Measurements from ENCODE around the gene SPINK4.

Gene SPINK4

DNA sequence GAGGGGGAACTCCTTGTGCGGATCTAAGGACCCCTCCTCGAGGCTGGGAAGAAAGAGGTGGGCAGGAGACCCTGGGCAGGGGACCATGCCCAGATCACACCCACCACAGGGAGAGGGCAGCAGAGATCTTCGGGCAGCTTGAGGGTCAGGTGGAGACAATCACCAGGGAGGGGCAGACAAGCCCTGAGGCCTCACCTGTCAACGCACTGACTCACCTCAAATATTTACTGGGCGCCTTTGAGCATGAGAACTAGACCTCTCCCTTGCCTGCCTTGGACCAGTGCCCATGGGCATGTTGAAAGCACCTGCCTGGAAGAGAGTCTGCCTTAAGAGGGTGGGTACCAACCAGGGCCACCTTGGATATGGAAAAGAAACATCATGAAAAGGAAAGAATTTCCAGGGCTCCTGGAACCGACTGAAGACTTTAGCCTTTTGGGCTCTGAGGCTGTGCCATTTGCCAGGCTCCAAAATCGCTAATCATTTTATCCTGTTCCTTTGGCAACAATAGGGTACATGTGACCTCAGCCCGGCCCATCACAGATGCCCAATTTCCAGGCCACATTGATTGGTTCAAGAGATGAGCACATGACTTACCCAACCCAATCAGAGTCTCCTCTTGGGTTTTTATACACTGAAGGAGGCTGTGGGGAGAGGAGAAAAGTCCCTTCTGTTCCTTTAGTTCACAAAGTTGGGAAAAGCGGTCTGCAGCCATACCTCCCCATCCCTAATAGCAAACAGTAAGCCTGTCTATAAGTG is 10.4 kb upstream of the SPINK4 start:
- DNase-seq (ENCODE audit: low read depth) = no peak

DNA sequence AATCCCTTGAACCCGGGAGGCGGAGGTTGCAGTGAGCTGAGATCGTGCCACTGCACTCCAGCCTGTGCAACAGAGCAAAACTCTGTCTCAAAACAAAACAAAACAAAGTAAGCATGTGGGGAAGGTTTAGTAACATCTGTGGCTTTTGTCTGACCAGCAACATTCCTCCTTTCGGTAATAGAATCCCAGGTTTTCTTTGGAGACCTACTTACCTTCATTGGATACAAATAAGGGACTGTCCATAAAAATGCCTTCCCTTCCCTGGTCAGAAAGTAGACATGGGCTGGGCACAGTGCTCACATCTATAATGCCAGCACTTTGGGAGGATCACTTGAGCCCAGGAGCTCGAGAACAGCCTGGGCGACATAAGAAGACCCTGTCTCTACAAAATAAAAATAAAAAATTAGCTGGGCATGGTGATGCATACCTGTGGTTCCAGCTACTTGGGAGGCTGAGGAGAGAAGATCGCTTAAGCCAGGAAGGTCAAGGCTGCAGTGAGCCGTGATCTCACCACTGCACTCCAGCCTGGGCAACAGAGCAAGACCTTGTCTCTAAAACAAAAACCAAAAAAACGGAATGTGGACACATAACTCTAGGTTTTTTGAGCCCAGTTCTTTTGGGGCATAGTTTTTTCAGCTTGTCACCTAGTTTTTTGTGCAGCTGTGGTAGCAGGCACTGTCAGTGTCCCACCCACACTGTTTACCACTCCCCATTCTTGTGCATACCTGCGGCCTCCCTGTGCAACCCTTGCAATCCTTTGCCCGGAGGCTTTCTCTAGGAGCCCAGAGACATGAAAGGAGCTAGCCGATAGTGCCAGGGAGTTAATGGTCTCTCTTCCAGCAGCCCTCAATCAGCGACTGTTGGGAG is 9.0 kb upstream of the SPINK4 start:
- DNase-seq (ENCODE audit: low read depth) = no peak

DNA sequence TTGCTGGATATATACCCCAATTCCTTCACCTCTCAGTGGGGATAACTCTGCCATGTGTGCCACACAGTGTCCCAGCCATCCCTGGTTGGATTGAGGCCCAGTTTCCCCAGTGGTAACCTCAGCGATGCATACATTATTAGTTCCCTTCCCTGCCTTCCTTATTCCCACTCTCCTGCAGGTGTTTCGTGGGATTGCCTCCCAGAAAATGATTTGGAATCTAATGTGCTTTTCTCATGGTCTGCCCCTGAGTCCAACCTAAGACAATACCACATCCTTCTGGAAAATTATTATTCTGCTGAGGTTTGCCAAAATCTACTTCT is 8.4 kb upstream of the SPINK4 start:
- DNase-seq (ENCODE audit: low read depth) = no peak

DNA sequence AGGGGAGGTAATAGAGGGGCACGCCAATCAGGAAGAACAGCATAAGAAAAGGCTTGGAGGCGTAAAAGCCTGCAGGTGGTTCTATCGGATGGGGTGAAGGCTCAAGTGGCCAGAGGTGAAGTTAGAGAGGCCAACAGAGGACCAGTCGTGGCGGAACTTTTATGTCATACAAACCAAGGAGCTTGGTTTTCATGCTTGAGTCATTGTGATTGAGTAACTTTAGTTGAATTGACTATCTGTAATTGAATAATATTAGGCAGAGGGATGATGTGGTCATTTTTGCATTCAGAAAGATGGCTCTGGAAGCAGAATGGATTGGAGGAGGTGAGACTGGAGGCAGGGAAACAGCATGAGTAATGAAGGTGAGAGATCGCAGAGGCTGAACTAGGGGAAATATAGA is 7.2 kb upstream of the SPINK4 start:
- DNase-seq (ENCODE audit: low read depth) = no peak

DNA sequence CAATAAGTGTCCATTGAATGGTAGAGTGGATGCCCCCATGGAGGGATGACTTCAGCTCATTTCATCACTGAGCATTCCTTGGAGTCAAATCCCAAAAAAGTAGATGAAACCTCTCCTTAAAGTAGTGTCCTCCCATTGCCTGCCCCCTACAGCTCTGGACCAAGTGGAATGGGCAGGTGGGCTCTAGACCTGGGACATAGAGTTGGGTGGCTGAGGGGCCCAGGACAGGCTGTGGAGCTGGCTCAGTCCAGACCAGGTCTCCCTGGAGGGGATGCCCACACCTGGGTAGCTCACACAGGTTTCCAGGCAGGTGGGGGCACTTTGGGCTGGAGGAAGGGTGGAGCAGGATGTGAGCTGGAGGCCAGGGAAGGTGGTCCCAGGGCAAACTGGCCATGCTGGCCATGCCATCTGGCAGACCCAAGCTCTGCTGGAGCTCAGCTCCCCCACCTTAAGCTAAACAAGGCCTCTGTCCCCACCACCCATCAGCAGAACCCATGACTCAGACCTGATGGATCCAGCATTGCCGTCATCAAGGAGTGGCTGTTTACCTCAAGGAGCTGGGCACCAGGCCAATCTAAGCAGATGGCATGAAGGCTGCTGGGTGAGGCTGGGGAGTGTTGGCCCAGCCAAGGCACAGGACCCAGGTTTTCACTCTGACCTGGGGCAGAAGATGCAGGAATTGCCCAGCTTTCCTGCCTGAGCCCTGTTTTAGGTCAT is 6.2 kb upstream of the SPINK4 start:
- DNase-seq (ENCODE audit: low read depth) = no peak

DNA sequence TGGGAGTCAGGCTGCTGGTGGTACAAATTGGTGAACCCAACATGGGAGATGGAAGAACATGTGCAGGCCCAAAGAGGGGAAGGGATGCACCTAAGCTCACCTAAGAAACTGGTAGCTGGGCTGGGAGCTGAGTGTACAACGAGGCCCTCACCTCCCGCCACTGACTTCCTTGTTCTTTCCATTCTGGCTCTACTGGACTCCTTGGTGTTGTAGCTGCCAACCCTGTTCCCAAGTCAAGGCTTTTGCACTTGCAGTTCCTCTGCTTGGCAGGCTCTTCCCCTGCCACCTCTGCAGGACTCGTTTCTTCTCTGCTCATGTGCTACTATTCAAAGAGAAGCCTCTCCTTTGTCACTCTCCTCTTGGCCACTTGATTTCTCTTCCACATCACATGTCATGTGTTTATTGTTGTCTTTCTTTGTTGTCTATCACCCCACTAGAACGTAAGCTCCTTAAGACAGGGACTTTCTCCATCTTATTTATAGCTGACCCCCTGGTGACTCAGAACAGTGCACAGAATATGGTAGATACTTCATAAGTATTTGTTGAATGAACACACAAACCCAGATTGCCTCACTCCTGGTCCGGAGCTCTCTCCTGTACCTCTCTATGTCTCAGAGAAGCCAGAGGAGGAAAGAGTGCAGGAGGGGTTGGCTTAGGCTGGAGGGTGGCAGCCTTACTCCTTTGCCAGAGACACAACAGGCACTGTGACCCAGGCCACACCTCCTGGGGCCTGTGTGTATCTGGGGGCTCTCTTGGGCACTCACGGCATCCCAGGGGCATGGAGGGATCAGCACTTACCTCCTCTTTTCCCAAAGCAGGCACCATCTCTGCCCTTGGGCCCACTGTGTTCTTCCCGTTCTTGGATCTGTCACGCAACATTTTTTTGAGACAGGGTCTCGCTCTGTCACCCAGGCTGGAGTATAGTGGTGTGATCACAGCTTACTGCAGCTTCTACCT is 5.2 kb upstream of the SPINK4 start:
- DNase-seq (ENCODE audit: low read depth) = no peak

DNA sequence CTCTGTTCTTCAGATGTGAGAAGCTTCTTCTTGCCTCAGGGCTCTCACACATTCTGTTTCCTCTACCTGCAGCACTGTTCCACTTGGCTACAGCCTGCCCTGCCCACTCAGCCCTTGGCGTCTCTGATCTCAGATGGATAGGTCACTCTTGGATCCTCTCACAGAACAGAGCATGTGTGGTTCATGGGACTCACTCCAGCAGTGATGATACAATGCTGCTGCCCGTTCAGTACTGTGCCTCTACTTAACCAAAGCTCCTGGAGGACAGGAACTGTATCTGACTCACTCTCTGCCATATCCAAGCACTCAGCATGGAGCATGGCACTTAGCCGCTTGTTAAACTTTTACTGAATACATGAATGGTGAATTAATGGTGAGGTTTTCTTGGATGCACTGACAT is 3.4 kb upstream of the SPINK4 start:
- DNase-seq (ENCODE audit: low read depth) = no peak

DNA sequence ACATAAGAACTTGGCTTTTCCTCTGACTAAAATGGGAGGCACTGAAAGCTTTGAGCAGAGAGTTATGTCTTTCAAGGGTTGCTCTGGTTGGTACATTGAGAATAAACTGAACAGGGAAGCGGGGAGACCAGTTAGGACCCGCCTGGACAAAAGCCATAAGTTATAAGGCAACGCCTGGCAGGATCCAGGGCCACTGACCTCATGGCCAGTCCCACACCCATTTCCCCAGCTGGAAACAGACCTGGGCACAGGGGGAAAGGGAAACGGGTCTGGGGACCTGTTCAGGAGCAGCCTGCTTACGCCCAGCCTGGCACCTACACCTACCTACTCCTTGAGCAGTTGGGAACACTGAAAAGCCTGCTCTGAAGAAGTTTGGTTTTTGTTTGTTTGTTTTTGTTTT is 1.3 kb downstream of the SPINK4 start:
- DNase-seq (ENCODE audit: low read depth) = no peak

DNA sequence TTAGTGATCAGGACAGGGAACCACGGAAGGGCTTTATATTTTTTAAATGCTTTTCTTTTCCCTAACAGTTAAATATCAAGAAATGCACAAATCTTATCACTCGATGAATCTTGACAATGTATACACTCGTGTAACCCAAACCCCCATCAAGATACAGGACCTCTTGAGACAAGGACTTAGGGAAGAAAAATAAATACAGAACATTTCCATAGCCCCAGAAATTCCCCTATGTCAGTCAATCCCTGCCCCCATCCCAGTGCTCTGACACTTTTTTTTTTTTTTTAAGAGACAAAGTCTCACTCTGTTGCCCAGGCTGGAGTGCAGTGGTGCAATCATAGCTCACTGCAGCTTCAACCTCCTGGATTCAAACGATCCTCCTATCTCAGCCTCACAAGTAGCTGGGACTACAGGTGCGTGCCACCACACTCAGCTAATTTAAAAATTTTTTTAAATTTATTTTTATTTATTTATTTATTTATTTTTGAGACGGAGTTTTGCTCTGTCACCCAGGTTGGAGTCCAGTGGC is 2.7 kb downstream of the SPINK4 start:
- DNase-seq (ENCODE audit: low read depth) = no peak

DNA sequence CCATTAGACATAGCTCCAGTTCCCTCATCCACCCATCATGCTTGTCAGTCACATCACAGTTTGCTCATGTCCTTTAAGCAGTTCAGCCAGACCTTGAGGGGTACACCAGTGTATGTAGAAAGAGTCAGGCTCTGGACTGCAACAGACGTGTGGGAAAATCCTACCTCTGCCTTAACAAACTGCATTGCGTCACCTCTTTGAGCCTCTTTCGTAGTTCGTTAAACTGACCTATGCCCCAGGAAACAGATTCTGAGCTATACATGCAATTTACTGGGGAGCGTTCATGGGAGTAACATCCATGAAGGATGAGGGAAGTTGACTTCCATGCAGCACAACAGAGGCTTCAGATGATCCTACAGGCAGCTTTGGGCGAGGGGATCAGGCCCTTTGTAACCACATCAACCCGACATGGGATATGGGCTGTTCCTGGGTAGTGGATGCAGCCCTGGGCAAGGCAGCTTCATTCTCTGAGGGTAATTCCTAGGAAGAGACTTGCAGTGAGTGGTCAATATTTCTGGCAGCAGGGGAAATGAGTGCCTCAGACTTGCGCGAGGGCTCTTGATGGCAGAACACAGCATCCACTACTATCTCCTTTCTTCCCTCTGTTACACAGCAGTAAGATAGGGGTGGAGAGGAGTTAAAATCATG is 4.3 kb downstream of the SPINK4 start:
- no peak for DNase-seq (ENCODE audit: low read depth)

DNA sequence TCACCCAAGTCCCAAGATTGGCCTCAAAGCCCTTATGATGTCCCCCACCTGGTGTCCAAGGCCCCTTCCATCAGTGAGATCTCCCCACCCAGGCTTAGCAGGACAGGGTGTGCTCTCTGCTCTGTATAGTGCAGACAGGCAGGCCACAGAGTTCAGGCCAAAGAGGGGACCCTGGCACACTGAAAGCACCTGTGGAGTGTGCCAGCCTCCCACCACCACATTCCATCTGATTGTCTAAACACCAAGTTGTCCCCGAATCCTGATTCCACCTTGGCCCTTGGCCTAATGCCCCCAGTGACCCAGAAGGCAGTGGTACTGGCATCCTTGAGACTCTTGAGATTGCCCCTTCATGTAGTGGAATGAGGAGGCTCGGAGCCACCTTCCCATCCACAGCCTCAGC is 5.4 kb downstream of the SPINK4 start:
- no peak for DNase-seq (ENCODE audit: low read depth)

DNA sequence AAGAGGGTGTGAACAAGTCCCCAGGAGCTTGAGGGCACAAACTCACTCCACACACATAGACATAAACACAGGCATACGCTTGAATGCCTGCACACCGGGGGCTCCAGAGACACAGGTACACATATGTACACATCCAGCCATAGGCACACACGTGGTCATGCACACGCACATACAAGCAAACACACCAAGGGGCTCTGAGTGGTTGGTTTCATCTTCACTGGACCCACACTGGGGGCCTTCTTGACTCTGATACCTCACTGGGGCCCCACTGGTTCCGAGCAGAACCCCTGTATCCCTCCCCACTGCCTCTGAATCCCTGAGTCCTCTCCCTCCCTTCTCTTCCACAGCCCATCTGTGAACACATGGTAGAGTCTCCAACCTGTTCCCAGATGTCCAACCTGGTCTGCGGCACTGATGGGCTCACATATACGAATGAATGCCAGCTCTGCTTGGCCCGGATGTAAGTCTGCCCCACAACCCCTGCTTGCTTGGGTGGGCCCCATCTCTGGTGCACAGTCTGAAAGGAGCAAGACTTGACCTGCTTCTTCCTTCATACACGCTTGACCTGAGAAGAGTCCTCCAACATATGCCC is 6.4 kb downstream of the SPINK4 start:
- DNase-seq (ENCODE audit: low read depth) = no peak

DNA sequence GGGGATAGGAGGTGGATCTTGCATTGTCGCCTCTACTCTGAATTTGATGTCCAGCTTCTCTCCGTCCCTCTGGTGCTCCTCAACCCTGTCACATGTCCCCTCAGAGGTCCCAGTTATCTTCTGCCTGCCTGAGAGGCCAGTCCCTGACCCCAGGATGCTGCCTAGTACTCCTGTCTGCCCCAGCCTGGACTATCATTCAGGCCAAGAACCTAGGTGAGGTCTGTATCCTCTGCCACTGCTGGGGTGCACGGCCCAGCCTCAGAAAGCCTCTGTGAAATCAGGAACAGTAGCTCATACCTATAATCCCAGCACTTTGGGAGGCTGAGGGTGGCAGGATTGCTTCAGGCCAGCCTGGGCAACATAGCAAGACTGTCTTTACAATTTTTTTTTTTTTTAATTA is 8.6 kb downstream of the SPINK4 start:
- no peak for DNase-seq (ENCODE audit: low read depth)

DNA sequence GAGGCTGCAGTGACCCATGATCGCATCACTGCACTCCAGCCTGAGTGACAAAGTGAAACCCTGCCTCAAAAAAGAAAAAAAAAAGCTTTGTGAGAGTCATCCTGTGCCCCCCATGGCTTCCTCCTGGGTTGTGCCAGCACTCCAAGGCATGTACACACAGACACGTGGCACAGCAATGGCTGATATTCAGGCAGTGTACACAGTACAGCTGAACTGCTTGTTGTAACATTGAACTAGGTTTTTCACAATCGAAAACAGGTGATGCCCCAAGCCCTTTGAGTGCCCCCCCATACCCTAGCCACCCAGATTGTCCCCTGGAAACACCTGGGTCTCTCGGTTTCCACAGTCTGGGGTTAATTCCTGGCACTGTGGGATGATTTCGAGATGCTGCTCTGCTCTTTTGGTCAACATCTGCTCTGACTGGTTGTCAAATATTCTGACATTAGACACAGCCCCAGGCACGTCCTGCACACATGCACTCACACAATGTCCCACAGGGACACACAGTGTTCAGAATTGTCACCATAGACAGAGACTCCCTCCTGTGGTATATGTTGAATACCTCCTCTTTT is 9.2 kb downstream of the SPINK4 start:
- no peak for DNase-seq (ENCODE audit: low read depth)

DNA sequence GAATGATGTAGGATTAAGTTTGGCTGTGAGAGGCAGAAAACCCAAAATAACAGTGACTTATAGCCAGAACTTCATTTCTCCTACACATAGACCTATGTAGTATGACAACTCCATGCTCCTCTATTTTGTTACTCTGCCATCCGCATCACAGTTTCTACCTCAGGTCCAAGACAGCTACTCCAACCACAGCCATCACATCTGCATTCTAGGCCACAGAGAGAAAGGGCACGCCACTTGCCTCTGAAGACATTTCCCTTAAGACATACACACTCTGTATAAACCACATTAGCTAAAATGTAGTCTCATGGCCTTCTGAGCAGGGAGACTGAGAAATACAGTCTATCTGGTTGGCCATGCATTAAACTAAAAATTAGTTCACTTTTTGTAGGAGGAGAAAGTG is 10.0 kb downstream of the SPINK4 start:
- no peak for DNase-seq (ENCODE audit: low read depth)

DNA sequence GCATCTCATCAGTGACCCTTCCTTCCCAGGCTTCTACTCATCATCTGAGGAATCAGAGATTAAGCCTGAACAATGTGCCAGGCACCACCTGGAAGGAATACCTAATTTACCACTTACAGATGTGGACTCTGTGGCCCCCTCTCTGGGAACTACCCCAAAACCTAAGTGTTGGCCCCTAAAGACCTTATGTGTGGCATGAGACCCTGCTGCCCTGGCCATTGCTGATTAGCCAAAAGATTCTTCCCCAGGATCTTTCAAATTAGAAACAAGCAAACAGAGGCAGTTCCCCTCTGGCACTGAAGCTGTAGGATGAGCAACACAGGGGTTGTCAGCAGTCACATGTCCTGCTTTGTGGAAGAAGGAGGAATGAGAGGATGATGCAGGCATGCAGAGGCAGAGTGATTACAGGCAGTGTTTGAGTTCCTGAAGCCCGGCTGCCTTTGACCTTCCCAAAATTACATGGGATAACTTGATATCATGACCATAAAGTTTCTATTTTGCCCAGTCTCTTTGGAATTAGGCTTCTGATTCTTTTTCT is 10.6 kb downstream of the SPINK4 start:
- DNase-seq (ENCODE audit: low read depth) = no peak

DNA sequence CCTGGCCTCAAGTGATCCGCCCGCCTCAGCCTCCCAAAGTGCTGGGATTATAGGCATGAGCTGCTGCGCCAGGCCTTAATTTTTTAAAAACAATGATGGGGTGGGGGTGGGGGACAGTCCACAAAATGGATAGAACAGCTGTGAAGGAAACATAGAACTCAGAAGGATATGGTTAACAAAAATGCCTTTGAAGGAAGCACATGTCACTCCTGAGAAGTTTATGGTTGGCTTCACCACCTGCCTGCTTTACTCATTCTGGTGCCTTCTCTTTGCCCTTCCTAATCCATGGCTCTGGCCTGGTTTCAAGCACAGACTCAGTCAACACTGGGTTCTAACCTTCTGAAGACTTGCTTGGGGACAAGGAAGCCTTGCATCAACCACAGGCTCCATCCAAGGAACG is 14.2 kb downstream of the SPINK4 start:
- no peak for DNase-seq (ENCODE audit: low read depth)

DNA sequence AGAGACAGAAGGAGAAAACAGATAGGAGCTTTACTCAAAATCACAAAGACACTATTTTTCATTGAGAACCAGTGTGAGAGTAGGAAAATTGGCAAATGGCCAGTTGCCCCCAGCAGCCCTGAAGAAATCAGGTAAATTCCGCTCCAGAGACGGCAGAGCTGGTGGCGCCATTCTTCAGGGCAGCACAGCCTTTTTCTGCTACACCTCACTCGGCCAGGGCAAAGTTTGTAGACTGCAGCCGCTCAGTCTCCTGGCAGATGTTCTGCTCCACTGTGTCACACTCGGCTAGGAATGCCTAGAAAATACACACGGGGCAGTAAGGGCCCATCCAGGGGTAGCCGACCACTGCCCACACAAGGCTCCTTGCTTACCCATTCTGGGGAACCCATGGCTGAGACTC is 15.0 kb downstream of the SPINK4 start:
- no peak for DNase-seq (ENCODE audit: low read depth)

DNA sequence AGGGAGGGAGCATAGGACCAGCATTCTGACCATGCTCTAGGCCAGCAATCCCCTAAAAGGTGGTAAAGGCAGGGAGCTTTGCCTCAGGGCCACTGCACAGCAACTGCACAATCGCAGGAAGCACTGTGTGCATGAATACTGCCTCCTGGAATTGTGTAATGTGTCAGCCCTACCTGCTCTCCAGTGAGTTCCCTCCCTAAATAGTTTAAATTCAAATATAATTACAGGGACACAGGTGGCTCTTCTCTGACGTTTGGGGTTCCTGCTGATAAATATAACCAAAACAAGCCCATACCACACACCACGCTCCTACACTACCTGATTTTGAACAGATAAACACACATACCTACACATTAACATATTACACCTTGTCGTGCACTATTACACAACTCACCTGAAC is 15.5 kb downstream of the SPINK4 start:
- no peak for DNase-seq (ENCODE audit: low read depth)

DNA sequence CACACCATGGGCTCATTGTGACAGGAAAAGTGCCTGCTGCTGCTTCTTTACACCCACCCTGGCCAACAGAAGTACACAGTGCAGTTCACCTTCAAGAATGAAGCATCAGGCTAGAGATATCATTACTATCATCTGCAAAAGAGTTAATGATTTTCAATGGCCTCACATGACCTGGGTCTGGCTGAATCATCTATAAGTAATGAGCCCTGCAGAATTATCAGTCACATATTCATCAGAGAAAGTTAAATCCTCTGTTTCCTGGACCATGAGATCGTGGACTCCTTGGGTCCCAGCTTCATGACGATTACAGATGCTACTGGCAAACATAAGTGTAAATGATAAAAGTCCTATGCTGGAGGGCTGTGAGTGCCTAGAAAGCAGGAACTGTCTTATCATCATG is 16.3 kb downstream of the SPINK4 start:
- DNase-seq (ENCODE audit: low read depth) = no peak
